ENCODE results near the gene NINJ1. TPM values are rescaled to one million over a fixed set of nuclear protein-coding genes. Genes with fewer than 3 reads are reported as not detected.

NINJ1 gene
- 226 TPM for polyA plus RNA-seq (2012; ENCODE audit: insufficient read length, low read depth)

GRCh38 chr9:93134015-93134739, at the start of gene NINJ1:
Gene NINJ1 (minus strand): TSS chr9:93134251. CDS start chr9:93134217, 34 bp downstream.
- TF ChIP-seq REST (IDR thresholded peaks at IDR 0.05; ENCODE audit: insufficient read depth in 1 of 2, low read depth in 2 of 2, low read length in 2 of 2): 0 out of 4 replicates have a peak, but pooled peaks of 1 of the 2 experiments have one; percentile 28
- no peak for TF ChIP-seq SIN3A (IDR thresholded peaks at IDR 0.05; ENCODE audit: borderline replicate concordance, insufficient read depth, low read length)
- 0 out of 2 replicates have a peak, but pooled peaks have one; percentile 23 for TF ChIP-seq POLR2AphosphoS5 (IDR thresholded peaks at IDR 0.05; ENCODE audit: low read depth, low read length)
- TF ChIP-seq FOXP2 (optimal IDR thresholded peaks at IDR 0.05; ENCODE audit: borderline replicate concordance, extremely low read depth, extremely low read length, insufficient read depth): no peak
- TF ChIP-seq TAF1 (IDR thresholded peaks at IDR 0.05; ENCODE audit: borderline replicate concordance, insufficient read depth, low read length): no peak; the same call in 1 of the 2 replicates

- TF ChIP-seq REST (IDR thresholded peaks at IDR 0.05; ENCODE audit: insufficient read depth in 1 of 2, low read depth in 2 of 2, low read length in 2 of 2) (no peak), FOXP2 (optimal IDR thresholded peaks at IDR 0.05; ENCODE audit: borderline replicate concordance, extremely low read depth, extremely low read length, insufficient read depth) (no peak), TAF1 (IDR thresholded peaks at IDR 0.05; ENCODE audit: borderline replicate concordance, insufficient read depth, low read length) (no peak), SIN3A (IDR thresholded peaks at IDR 0.05; ENCODE audit: borderline replicate concordance, insufficient read depth, low read length) (no peak), POLR2AphosphoS5 (IDR thresholded peaks at IDR 0.05; ENCODE audit: low read depth, low read length) (no peak)
These were observed 49.1 kb upstream of the NINJ1 start for GRCh38 chr9:93183131-93183662.

- TF ChIP-seq FOXP2 (optimal IDR thresholded peaks at IDR 0.05; ENCODE audit: borderline replicate concordance, extremely low read depth, extremely low read length, insufficient read depth) (no peak), SIN3A (IDR thresholded peaks at IDR 0.05; ENCODE audit: borderline replicate concordance, insufficient read depth, low read length) (no peak), POLR2AphosphoS5 (IDR thresholded peaks at IDR 0.05; ENCODE audit: low read depth, low read length) (no peak), REST (IDR thresholded peaks at IDR 0.05; ENCODE audit: insufficient read depth in 1 of 2, low read depth in 2 of 2, low read length in 2 of 2) (no peak), TAF1 (IDR thresholded peaks at IDR 0.05; ENCODE audit: borderline replicate concordance, insufficient read depth, low read length) (no peak)
These were observed 48.5 kb upstream of the NINJ1 start for GRCh38 chr9:93182572-93182971.

GRCh38 chr9:93181672-93182435, 47.8 kb upstream of the NINJ1 start:
- TF ChIP-seq TAF1 (IDR thresholded peaks at IDR 0.05; ENCODE audit: borderline replicate concordance, insufficient read depth, low read length): no peak
- TF ChIP-seq REST (IDR thresholded peaks at IDR 0.05; ENCODE audit: insufficient read depth in 1 of 2, low read depth in 2 of 2, low read length in 2 of 2): no peak
- TF ChIP-seq FOXP2 (optimal IDR thresholded peaks at IDR 0.05; ENCODE audit: borderline replicate concordance, extremely low read depth, extremely low read length, insufficient read depth): no peak
- no peak for TF ChIP-seq SIN3A (IDR thresholded peaks at IDR 0.05; ENCODE audit: borderline replicate concordance, insufficient read depth, low read length)
- no peak for TF ChIP-seq POLR2AphosphoS5 (IDR thresholded peaks at IDR 0.05; ENCODE audit: low read depth, low read length)
